ENCODE measurements around the gene HOXC6. TPM values are rescaled to one million over a fixed set of nuclear protein-coding genes. Genes with fewer than 3 reads are reported as not detected.
"Not testable (repeated sequence)": the region's sequence is repeated elsewhere in the genome, so short reads cannot be mapped to it uniquely, and the experiment has no call there.

The HOXC6 gene
- total and polyA plus RNA-seq, 2 of the 13 experiments (the other 11 are each of a cell fraction or from before 2014, with no cell fraction given), result not detected

- TF ChIP-seq ZBTB49 (CRISPR knock-in tag; IDR thresholded peaks at IDR 0.05; ENCODE audit: borderline replicate concordance) (no peak), IRF2 (CRISPR knock-in tag; IDR thresholded peaks at IDR 0.05) (no peak), TIGD3 (CRISPR knock-in tag; IDR thresholded peaks at IDR 0.05; ENCODE audit: borderline replicate concordance) (no peak), ZNF552 (CRISPR knock-in tag; IDR thresholded peaks at IDR 0.05; ENCODE audit: borderline replicate concordance) (no peak), MAFF (IDR thresholded peaks at IDR 0.05; ENCODE audit: low read depth, low read length) (no peak)
Measured at GRCh38 chr12:54075974-54076373, 47.7 kb downstream of the HOXC6 start (continued).

GRCh38 chr12:54077843-54078242 lies 49.6 kb downstream of the HOXC6 start:
- H3K4me2 ChIP-seq (ENCODE audit: low read depth, low read length); FAIRE-seq; DNase-seq (ENCODE audit: low spot score); BruUV-seq (replicated peaks); ATAC-seq; H3K79me2 ChIP-seq (ENCODE audit: insufficient read depth, low read length); intact Hi-C loops (cut with micrococcal nuclease; ENCODE audit: unreplicated experiment); H3K36me3 ChIP-seq (replicated peaks in 1 of 2; ENCODE audit: control insufficient read depth in 1 of 2, insufficient read depth in 2 of 2, low read length in 2 of 2); CTCF ChIA-PET (ENCODE audit: low intra/inter-chr PET ratio, low total read pairs); H3K27me3 ChIP-seq (ENCODE audit: control insufficient read depth in 1 of 2, insufficient read depth in 2 of 2, low read length in 2 of 2); H3K4me1 ChIP-seq (ENCODE audit: insufficient read depth, low read length); H3K9ac ChIP-seq (ENCODE audit: insufficient read depth, low read depth, low read length); H3K27ac ChIP-seq (ENCODE audit: extremely low read length, insufficient read depth, low read length); H3K9me3 ChIP-seq (ENCODE audit: low read length); H2AFZ ChIP-seq (ENCODE audit: low read length); H4K20me1 ChIP-seq (ENCODE audit: insufficient read depth, low read length); in situ Hi-C loops (cut with HindIII; ENCODE audit: extremely low pct_ligation_motif_present, low pct_unique_long_range_greater_than_20kb); H3K4me3 ChIP-seq (replicated peaks in 1 of 3; ENCODE audit: insufficient read depth in 1 of 3, low read depth in 2 of 3, low read length in 3 of 3); POLR2A ChIA-PET: not testable (repeated sequence)
- 73% methylated on average over 10 of the region's 10 CpGs for WGBS (ENCODE audit: low lambda C conversion rate)

GRCh38 chr12:54079115-54079514 lies 50.9 kb downstream of the HOXC6 start:
- not testable (repeated sequence) for FAIRE-seq

More at GRCh38 chr12:54079115-54079514, 50.9 kb downstream of the HOXC6 start:
- peaks cover 1 to 13% of the 10 kb centered on the region in 2 experiments; a peak in 2 of 5 replicates for H3K27me3 ChIP-seq (ENCODE audit: control insufficient read depth in 1 of 2, insufficient read depth in 2 of 2, low read length in 2 of 2)
- BruUV-seq (replicated peaks); H3K36me3 ChIP-seq (replicated peaks in 1 of 2; ENCODE audit: control insufficient read depth in 1 of 2, insufficient read depth in 2 of 2, low read length in 2 of 2); H3K27ac ChIP-seq (ENCODE audit: extremely low read length, insufficient read depth, low read length); H3K4me1 ChIP-seq (ENCODE audit: insufficient read depth, low read length); H3K4me3 ChIP-seq (replicated peaks in 1 of 3; ENCODE audit: insufficient read depth in 1 of 3, low read depth in 2 of 3, low read length in 3 of 3); CTCF ChIA-PET (ENCODE audit: low intra/inter-chr PET ratio, low total read pairs); H2AFZ ChIP-seq (ENCODE audit: low read length); intact Hi-C loops (cut with micrococcal nuclease; ENCODE audit: unreplicated experiment); H3K79me2 ChIP-seq (ENCODE audit: insufficient read depth, low read length); H3K9ac ChIP-seq (ENCODE audit: insufficient read depth, low read depth, low read length); ATAC-seq; POLR2A ChIA-PET; in situ Hi-C loops (cut with HindIII; ENCODE audit: extremely low pct_ligation_motif_present, low pct_unique_long_range_greater_than_20kb); H3K4me2 ChIP-seq (ENCODE audit: low read depth, low read length); DNase-seq (ENCODE audit: low spot score); H3K9me3 ChIP-seq (ENCODE audit: low read length); H4K20me1 ChIP-seq (ENCODE audit: insufficient read depth, low read length): not testable (repeated sequence)
- WGBS (ENCODE audit: low lambda C conversion rate), result 45% methylated on average over 8 of the region's 9 CpGs

All from HepG2 (cell line).